GM19023 (cell line): ENCODE measurements around the gene ZNF581.

Experiments used
- ATAC-seq: cut with Tn5 transposase; IDR thresholded peaks from one replicate; pipeline ENCODE4 v1.9.1; 2021; ENCODE audit warnings: mild to moderate bottlenecking, moderate library complexity; ENCODE audit not compliant: unreplicated experiment

ZNF581 gene

GRCh38 chr19:55661826-55662225 lies 18.4 kb downstream of the ZNF581 start:
- ATAC-seq, result no peak

GRCh38 chr19:55663846-55664536 lies 20.5 kb downstream of the ZNF581 start:
- ATAC-seq, result no peak

- ATAC-seq, result no peak
These were observed 23.0 kb downstream of the ZNF581 start for GRCh38 chr19:55666343-55667005.

GRCh38 chr19:55667006-55667381 lies 23.5 kb downstream of the ZNF581 start:
- no peak for ATAC-seq

GRCh38 chr19:55667511-55667910 lies 24.1 kb downstream of the ZNF581 start:
- no peak for ATAC-seq

GRCh38 chr19:55667958-55668357 lies 24.5 kb downstream of the ZNF581 start:
- ATAC-seq, result no peak

GRCh38 chr19:55668603-55669348 lies 25.3 kb downstream of the ZNF581 start:
- no peak for ATAC-seq

- ATAC-seq, result no peak
These were observed 26.2 kb downstream of the ZNF581 start for GRCh38 chr19:55669418-55670279.

- no peak for ATAC-seq
These were observed 27.0 kb downstream of the ZNF581 start for GRCh38 chr19:55670280-55671053.

GRCh38 chr19:55671054-55671378 lies 27.6 kb downstream of the ZNF581 start:
- ATAC-seq, result no peak

- no peak for ATAC-seq
These were observed 29.0 kb downstream of the ZNF581 start for GRCh38 chr19:55672418-55672817.

- ATAC-seq, result no peak
These were observed 30.0 kb downstream of the ZNF581 start for GRCh38 chr19:55673465-55673864.

GRCh38 chr19:55673889-55674288 lies 30.4 kb downstream of the ZNF581 start:
- no peak for ATAC-seq

- ATAC-seq, result no peak
These were observed 31.0 kb downstream of the ZNF581 start for GRCh38 chr19:55674459-55674840.

- peak; percentile 64 for ATAC-seq
These were observed 31.6 kb downstream of the ZNF581 start, which contains the start of gene EPN1 for GRCh38 chr19:55674841-55675660. EPN1 (plus strand) TSS chr19:55675226; CDS start chr19:55678628, 3,402 bp downstream.

GRCh38 chr19:55675661-55676354 lies 32.4 kb downstream of the ZNF581 start:
- ATAC-seq, result no peak

- ATAC-seq, result no peak
These were observed 32.9 kb downstream of the ZNF581 start for GRCh38 chr19:55676383-55676782.

GRCh38 chr19:55676889-55677505 lies 33.5 kb downstream of the ZNF581 start:
- ATAC-seq, result no peak
